DOHH2 (cell line): ENCODE data around the gene RAB8B.

Experiments used
- H3F3A ChIP-seq: fragments of 200-600 bp; sonication (generic), shearing (Covaris generic); 2 replicates; pipeline ENCODE4 v1.6.0; 2016; ENCODE audit warnings: antibody characterized with exemption, mild to moderate bottlenecking; ENCODE audit not compliant: control insufficient read depth, insufficient read depth
- H3K27ac ChIP-seq: fragments of 200-600 bp; sonication (generic); 2 replicates; pipeline ENCODE4 v1.5.1; 2014; ENCODE audit warnings: low read depth, mild to moderate bottlenecking, low read length, moderate library complexity
- H3K27me3 ChIP-seq: fragments of 200-600 bp; sonication (generic); 2 replicates; pipeline ENCODE4 v1.6.1; 2014; ENCODE audit warnings: mild to moderate bottlenecking, low read length, mixed read lengths; ENCODE audit not compliant: control insufficient read depth
- H3K36me3 ChIP-seq: fragments of 200-600 bp; sonication (generic); 2 replicates; pipeline ENCODE4 v1.6.1; 2014; ENCODE audit warnings: mild to moderate bottlenecking, low read length, moderate library complexity, mixed read lengths; ENCODE audit not compliant: control insufficient read depth
- H3K4me1 ChIP-seq: fragments of 200-600 bp; sonication (generic); 2 replicates; pipeline ENCODE4 v1.6.1; 2014; ENCODE audit warnings: mild to moderate bottlenecking, low read length, mixed read lengths; ENCODE audit not compliant: control insufficient read depth
- H3K4me2 ChIP-seq: fragments of 200-600 bp; sonication (generic); 2 replicates; pipeline ENCODE4 v1.6.0; 2014; ENCODE audit warnings: mild to moderate bottlenecking, low read length, moderate library complexity
- H3K4me3 ChIP-seq: fragments of 200-600 bp; sonication (generic); 2 replicates; pipeline ENCODE4 v1.5.1; 2014; ENCODE audit warnings: mild to moderate bottlenecking, low read length, mixed read lengths
- H3K79me2 ChIP-seq: fragments of 200-600 bp; sonication (generic); 2 replicates; pipeline ENCODE4 v1.6.1; 2014; ENCODE audit warnings: mild to moderate bottlenecking, low read length, mixed read lengths; ENCODE audit not compliant: control insufficient read depth
- H3K9me2 ChIP-seq: fragments of 200-600 bp; sonication (generic); replicated peaks from 2 replicates; pipeline ENCODE4 v1.6.1; 2014; ENCODE audit warnings: mild to moderate bottlenecking, low read length, mixed read lengths; ENCODE audit not compliant: control insufficient read depth
- H3K9me3 ChIP-seq: fragments of 200-600 bp; sonication (generic); 2 replicates; pipeline ENCODE4 v1.6.1; 2014; ENCODE audit warnings: antibody characterized with exemption, low read length, mixed read lengths; ENCODE audit not compliant: control insufficient read depth, insufficient read depth
- H4K20me1 ChIP-seq: fragments of 200-600 bp; sonication (generic); 2 replicates; pipeline ENCODE4 v1.6.0; 2014; ENCODE audit warnings: low read depth, mild to moderate bottlenecking, antibody characterized with exemption, low read length, moderate library complexity; ENCODE audit not compliant: control insufficient read depth, insufficient read depth
- EZH2phosphoT487 ChIP-seq: fragments of 200-600 bp; sonication (generic); IDR thresholded peaks from 2 replicates; pipeline ENCODE4 v1.6.1; 2017; ENCODE audit warnings: borderline replicate concordance, mild to moderate bottlenecking, antibody characterized with exemption, low read length, moderate library complexity, mixed read lengths
- TF ChIP-seq, protein P1 (sequence below): fragments of 200-600 bp; sonication (generic); IDR thresholded peaks from one replicate; pipeline ENCODE4 v1.5.1; 2014; ENCODE audit warnings: antibody characterized with exemption, mild to moderate bottlenecking, low read depth, low read length; ENCODE audit not compliant: poor library complexity, severe bottlenecking

RAB8B gene

DNA sequence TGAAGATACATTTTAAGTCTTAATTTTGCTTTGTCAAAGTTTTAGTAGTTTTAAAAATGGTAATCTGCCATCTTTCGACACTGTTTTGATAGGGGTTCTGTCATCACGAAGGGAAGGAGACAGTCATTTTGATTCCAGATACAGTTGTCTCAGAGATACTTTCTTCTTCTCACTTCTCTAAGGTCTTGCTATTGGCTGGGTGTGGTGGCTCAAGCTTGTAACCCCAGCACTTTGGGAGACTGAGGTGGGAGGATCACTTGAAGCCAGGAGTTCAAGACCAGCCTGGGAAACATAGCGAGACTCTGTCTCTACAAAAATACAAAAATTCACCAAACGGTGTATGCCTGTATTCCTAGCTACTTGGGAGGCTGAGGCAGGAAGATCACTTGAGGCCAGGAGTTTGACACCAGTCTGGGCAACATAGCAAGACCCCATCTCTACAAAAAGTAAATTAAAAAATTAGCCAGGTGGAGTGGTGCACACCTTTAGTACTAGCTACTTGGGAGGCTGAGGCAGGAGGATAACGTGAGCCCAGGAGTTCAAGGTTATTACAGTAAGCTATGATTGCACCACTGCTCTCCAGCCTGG, 3.3 kb downstream of the RAB8B start:
- peaks cover 75% of the 10 kb centered on the region for H3K4me1 ChIP-seq
- H3K79me2 ChIP-seq, result peaks cover 81% of the 10 kb centered on the region
- peak overlapping the region; percentile 89 for H3K4me3 ChIP-seq
- TF ChIP-seq EZH2phosphoT487, result no peak
- TF ChIP-seq, protein P1, sequence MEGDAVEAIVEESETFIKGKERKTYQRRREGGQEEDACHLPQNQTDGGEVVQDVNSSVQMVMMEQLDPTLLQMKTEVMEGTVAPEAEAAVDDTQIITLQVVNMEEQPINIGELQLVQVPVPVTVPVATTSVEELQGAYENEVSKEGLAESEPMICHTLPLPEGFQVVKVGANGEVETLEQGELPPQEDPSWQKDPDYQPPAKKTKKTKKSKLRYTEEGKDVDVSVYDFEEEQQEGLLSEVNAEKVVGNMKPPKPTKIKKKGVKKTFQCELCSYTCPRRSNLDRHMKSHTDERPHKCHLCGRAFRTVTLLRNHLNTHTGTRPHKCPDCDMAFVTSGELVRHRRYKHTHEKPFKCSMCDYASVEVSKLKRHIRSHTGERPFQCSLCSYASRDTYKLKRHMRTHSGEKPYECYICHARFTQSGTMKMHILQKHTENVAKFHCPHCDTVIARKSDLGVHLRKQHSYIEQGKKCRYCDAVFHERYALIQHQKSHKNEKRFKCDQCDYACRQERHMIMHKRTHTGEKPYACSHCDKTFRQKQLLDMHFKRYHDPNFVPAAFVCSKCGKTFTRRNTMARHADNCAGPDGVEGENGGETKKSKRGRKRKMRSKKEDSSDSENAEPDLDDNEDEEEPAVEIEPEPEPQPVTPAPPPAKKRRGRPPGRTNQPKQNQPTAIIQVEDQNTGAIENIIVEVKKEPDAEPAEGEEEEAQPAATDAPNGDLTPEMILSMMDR, result no peak
- peak overlapping the region; percentile 94 for H3K4me2 ChIP-seq
- H3K27ac ChIP-seq, result peak overlapping the region; percentile 75
- H3K9me2 ChIP-seq, result no peaks in the 10 kb centered on the region
- H3F3A ChIP-seq, result peaks cover 17% of the 10 kb centered on the region
- no peaks in the 10 kb centered on the region for H4K20me1 ChIP-seq
- H3K9me3 ChIP-seq, result no peaks in the 10 kb centered on the region
- peaks cover 10% of the 10 kb centered on the region for H3K36me3 ChIP-seq
- H3K27me3 ChIP-seq, result no peaks in the 10 kb centered on the region

DNA sequence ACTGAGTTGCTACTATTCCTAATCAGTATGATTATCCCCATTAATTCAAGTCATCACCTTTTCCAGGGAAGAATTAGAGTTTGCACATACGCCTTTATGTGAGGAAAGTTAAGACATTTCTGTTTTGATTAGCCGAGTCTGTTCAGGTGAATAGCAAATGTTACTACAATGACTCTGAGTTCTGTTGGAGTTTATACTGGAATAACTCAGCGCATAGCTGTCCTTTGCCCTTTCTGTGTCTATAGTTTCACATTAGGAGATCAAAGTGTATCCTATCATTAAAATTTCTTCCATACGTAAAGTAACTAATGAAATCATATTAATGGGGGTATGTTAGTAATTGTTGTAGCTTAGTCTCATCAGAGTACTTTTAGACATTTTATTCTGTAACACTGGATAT, 4.9 kb downstream of the RAB8B start:
- no peaks in the 10 kb centered on the region for H3K27me3 ChIP-seq
- peaks cover 63% of the 10 kb centered on the region for H3K4me1 ChIP-seq
- peak overlapping the region; percentile 94 for H3K4me2 ChIP-seq
- no peaks in the 10 kb centered on the region for H3K9me3 ChIP-seq
- H4K20me1 ChIP-seq, result no peaks in the 10 kb centered on the region
- peak overlapping the region; percentile 75 for H3K27ac ChIP-seq
- no peak for TF ChIP-seq EZH2phosphoT487
- TF ChIP-seq, protein P1, result no peak
- H3K4me3 ChIP-seq, result peak overlapping the region; percentile 89
- H3K9me2 ChIP-seq, result no peaks in the 10 kb centered on the region
- H3K36me3 ChIP-seq, result peaks cover 12% of the 10 kb centered on the region
- H3F3A ChIP-seq, result peaks cover 17% of the 10 kb centered on the region
- peaks cover 95% of the 10 kb centered on the region for H3K79me2 ChIP-seq

DNA sequence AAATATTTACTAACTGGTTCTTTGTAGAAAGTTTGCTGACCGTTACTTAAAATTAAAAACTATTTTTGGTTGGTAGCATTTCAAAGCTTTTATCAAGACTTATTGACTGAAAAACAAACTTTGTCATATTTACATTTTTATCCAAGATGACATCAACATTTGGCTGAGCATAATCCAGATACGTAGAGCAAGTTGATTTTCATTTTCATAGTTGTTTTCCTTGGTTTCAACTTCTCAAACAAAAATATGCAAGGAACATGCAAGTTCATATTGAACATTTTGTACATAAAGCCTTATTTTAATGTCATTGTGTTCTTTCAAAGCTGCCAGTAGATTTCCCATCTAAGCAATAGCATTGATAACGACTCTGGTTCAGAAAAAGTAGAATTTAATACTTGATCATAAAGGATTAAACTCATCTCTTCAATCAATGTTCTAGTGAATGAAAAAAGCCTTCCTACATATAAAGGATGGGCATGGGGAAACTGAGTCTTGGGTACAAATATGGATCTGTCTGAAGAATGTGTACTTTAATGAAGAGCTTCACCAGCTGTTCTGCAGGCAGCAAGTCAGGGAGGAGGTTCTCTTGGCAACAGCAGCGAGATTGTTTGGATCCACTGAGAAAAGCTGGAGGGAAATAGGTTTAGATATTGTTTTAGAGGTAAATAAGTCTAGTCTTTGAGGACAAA, 5.6 kb downstream of the RAB8B start:
- no peaks in the 10 kb centered on the region for H4K20me1 ChIP-seq
- peak overlapping the region; percentile 94 for H3K4me2 ChIP-seq

More for the DNA sequence above, 5.6 kb downstream of the RAB8B start:
- peaks cover 96% of the 10 kb centered on the region for H3K79me2 ChIP-seq
- peaks cover 12% of the 10 kb centered on the region for H3K36me3 ChIP-seq
- no peaks in the 10 kb centered on the region for H3K27me3 ChIP-seq
- H3F3A ChIP-seq, result peaks cover 17% of the 10 kb centered on the region
- H3K4me1 ChIP-seq, result peaks cover 63% of the 10 kb centered on the region
- TF ChIP-seq EZH2phosphoT487, result no peak
- TF ChIP-seq, protein P1, result no peak
- H3K9me3 ChIP-seq, result no peaks in the 10 kb centered on the region
- H3K9me2 ChIP-seq, result no peaks in the 10 kb centered on the region
- H3K4me3 ChIP-seq, result no peak overlapping the region; the same call in 1 of the 2 replicates
- no peak overlapping the region for H3K27ac ChIP-seq
